Neuron (in vitro differentiated cells): ENCODE data around the gene RASL11A.

Experiments
- H2AFZ ChIP-seq: one replicate; pipeline ENCODE4 v1.6.1; 2013; ENCODE audit warnings: low read depth, mild to moderate bottlenecking, inconsistent platforms, low read length, moderate library complexity
- H3K27me3 ChIP-seq: one replicate; pipeline ENCODE4 v1.6.1; 2013; ENCODE audit warnings: low read length; ENCODE audit not compliant: insufficient read depth
- H3K36me3 ChIP-seq: one replicate; pipeline ENCODE4 v1.6.1; 2013; ENCODE audit warnings: low read length; ENCODE audit not compliant: insufficient read depth
- H3K4me1 ChIP-seq: one replicate; pipeline ENCODE4 v1.6.1; 2013; ENCODE audit warnings: low read length; ENCODE audit not compliant: insufficient read depth
- H3K4me3 ChIP-seq: 2 replicates; pipeline ENCODE4 v1.5.1; 2013; ENCODE audit warnings: mild to moderate bottlenecking, low read length, moderate library complexity
- H3K9me3 ChIP-seq: one replicate; pipeline ENCODE4 v1.6.1; 2013; ENCODE audit warnings: low read length

RASL11A gene

GRCh38 chr13:27257648-27258253, 12.9 kb upstream of the RASL11A start:
- no peak overlapping the region for H3K4me3 ChIP-seq
- peaks cover 10% of the 10 kb centered on the region for H3K4me1 ChIP-seq
- no peak overlapping the region for H2AFZ ChIP-seq
- H3K27me3 ChIP-seq, result no peaks in the 10 kb centered on the region
- H3K36me3 ChIP-seq, result peaks cover 81% of the 10 kb centered on the region
- no peaks in the 10 kb centered on the region for H3K9me3 ChIP-seq

GRCh38 chr13:27258637-27259386, 11.8 kb upstream of the RASL11A start:
- H3K36me3 ChIP-seq, result peaks cover 73% of the 10 kb centered on the region
- H2AFZ ChIP-seq, result no peak overlapping the region
- H3K9me3 ChIP-seq, result no peaks in the 10 kb centered on the region
- H3K27me3 ChIP-seq, result no peaks in the 10 kb centered on the region
- H3K4me1 ChIP-seq, result peaks cover 5% of the 10 kb centered on the region
- no peak overlapping the region for H3K4me3 ChIP-seq

- no peaks in the 10 kb centered on the region for H3K9me3 ChIP-seq
- H3K4me3 ChIP-seq, result no peak overlapping the region
- H3K27me3 ChIP-seq, result no peaks in the 10 kb centered on the region
- peaks cover 15% of the 10 kb centered on the region for H3K4me1 ChIP-seq
- peaks cover 63% of the 10 kb centered on the region for H3K36me3 ChIP-seq
- no peak overlapping the region for H2AFZ ChIP-seq
Measured at GRCh38 chr13:27259831-27260230, 10.8 kb upstream of the RASL11A start.

- Histone ChIP-seq H3K36me3 (peaks cover 49% of the 10 kb centered on the region), H3K4me3 (no peak overlapping the region), H3K9me3 (no peaks in the 10 kb centered on the region), H2AFZ (no peak overlapping the region), H3K27me3 (no peaks in the 10 kb centered on the region), H3K4me1 (peaks cover 19% of the 10 kb centered on the region)
Measured at GRCh38 chr13:27261396-27261795, 9.2 kb upstream of the RASL11A start.

- H3K36me3 ChIP-seq, result peaks cover 30% of the 10 kb centered on the region
- H3K4me3 ChIP-seq, result no peak overlapping the region
- H3K27me3 ChIP-seq, result no peaks in the 10 kb centered on the region
- no peak overlapping the region for H2AFZ ChIP-seq
- H3K4me1 ChIP-seq, result peaks cover 19% of the 10 kb centered on the region
- no peaks in the 10 kb centered on the region for H3K9me3 ChIP-seq
Measured at GRCh38 chr13:27263438-27263837, 7.2 kb upstream of the RASL11A start.

GRCh38 chr13:27264181-27264580, 6.4 kb upstream of the RASL11A start:
- H3K36me3 ChIP-seq, result peaks cover 23% of the 10 kb centered on the region
- H3K27me3 ChIP-seq, result no peaks in the 10 kb centered on the region
- H2AFZ ChIP-seq, result no peak overlapping the region
- H3K4me3 ChIP-seq, result peak overlapping the region; percentile 16
- no peaks in the 10 kb centered on the region for H3K9me3 ChIP-seq
- H3K4me1 ChIP-seq, result peaks cover 19% of the 10 kb centered on the region

GRCh38 chr13:27264648-27265047, 6.0 kb upstream of the RASL11A start:
- Histone ChIP-seq H2AFZ (no peak overlapping the region), H3K27me3 (no peaks in the 10 kb centered on the region), H3K9me3 (no peaks in the 10 kb centered on the region), H3K4me1 (peaks cover 19% of the 10 kb centered on the region), H3K36me3 (peaks cover 18% of the 10 kb centered on the region), H3K4me3 (peak overlapping the region; percentile 16)

- H3K36me3 ChIP-seq, result peaks cover 3% of the 10 kb centered on the region
- no peak overlapping the region for H3K4me3 ChIP-seq
- no peaks in the 10 kb centered on the region for H3K9me3 ChIP-seq
- no peaks in the 10 kb centered on the region for H3K27me3 ChIP-seq
- peaks cover 21% of the 10 kb centered on the region for H3K4me1 ChIP-seq
- H2AFZ ChIP-seq, result no peak overlapping the region
Measured at GRCh38 chr13:27266917-27267316, 3.7 kb upstream of the RASL11A start.

GRCh38 chr13:27267596-27267995, 3.0 kb upstream of the RASL11A start:
- Histone ChIP-seq H3K9me3 (no peaks in the 10 kb centered on the region), H3K4me1 (peaks cover 21% of the 10 kb centered on the region), H3K36me3 (no peaks in the 10 kb centered on the region), H3K4me3 (no peak overlapping the region), H2AFZ (no peak overlapping the region), H3K27me3 (no peaks in the 10 kb centered on the region)

- H3K9me3 ChIP-seq, result no peaks in the 10 kb centered on the region
- no peaks in the 10 kb centered on the region for H3K36me3 ChIP-seq
- no peaks in the 10 kb centered on the region for H3K27me3 ChIP-seq
- peaks cover 12% of the 10 kb centered on the region for H3K4me1 ChIP-seq
- H2AFZ ChIP-seq, result no peak overlapping the region
- H3K4me3 ChIP-seq, result no peak overlapping the region
Measured at GRCh38 chr13:27269114-27269665, 1.4 kb upstream of the RASL11A start.

- Histone ChIP-seq H3K4me1 (peaks cover 2% of the 10 kb centered on the region), H3K4me3 (peak overlapping the region; percentile 51)
Measured at GRCh38 chr13:27271570-27272096, 1.0 kb downstream of the RASL11A start.

GRCh38 chr13:27273658-27274425, 3.2 kb downstream of the RASL11A start:
- Histone ChIP-seq H2AFZ (no peak overlapping the region), H3K9me3 (no peaks in the 10 kb centered on the region), H3K27me3 (no peaks in the 10 kb centered on the region), H3K4me1 (peaks cover 2% of the 10 kb centered on the region), H3K36me3 (no peaks in the 10 kb centered on the region), H3K4me3 (no peak overlapping the region)

More at GRCh38 chr13:27271570-27272096, 1.0 kb downstream of the RASL11A start:
- Histone ChIP-seq H3K9me3 (no peaks in the 10 kb centered on the region), H3K27me3 (no peaks in the 10 kb centered on the region), H3K36me3 (no peaks in the 10 kb centered on the region), H2AFZ (peak overlapping the region; percentile 75)

GRCh38 chr13:27274631-27275030, 4.0 kb downstream of the RASL11A start:
- Histone ChIP-seq H2AFZ (no peak overlapping the region), H3K4me3 (no peak overlapping the region), H3K36me3 (no peaks in the 10 kb centered on the region), H3K4me1 (peaks cover 2% of the 10 kb centered on the region), H3K9me3 (no peaks in the 10 kb centered on the region), H3K27me3 (peaks cover 2% of the 10 kb centered on the region)
